ENCODE measurements around the gene ALMS1.
A peak's percentile ranks its signal among the peaks of the same experiment; 100 is the strongest.
"Not testable (repeated sequence)": the region's sequence is repeated elsewhere in the genome, so short reads cannot be mapped to it uniquely, and the experiment has no call there.

DNA sequence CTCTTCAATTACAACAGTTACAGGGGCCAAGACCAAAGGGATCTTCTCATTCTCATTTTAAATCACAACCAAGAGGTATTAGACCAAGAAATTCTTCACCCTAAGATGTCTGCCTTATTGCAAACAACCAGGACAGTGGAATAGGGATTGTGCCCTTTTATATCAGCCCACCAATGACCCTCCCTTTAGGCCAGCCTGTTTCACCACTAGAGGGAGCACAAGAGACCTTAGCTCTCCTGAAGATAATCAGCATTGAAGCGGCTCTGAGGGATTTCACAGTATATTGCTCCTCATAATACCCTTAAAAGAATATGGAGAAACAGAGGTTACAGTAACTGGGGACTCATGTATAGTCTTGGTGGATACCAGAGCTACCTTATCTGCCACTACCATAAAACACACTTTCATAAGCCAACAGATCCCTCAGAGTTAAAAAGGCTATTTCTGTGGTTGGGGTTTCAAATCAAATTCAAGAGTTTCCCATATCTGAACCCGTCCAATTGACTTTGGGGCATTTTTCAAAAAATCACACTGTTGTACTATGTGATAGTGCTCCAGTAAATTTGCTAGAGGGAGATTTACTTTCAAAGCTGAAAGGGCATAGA, 245.1 kb downstream of the ALMS1 start:
- TF ChIP-seq CTCF (conservative IDR thresholded peaks at IDR 0.05; ENCODE audit: low read length) = peak; percentile 78
- TF ChIP-seq EZH2phosphoT487 (IDR thresholded peaks at IDR 0.05; ENCODE audit: borderline replicate concordance, low read depth, low read length) = not testable (repeated sequence)
